Cardiac septum (tissue), 1 donor: Measurements from ENCODE around the gene PDZD4. TPM values are rescaled to one million over a fixed set of nuclear protein-coding genes. Genes with fewer than 3 reads are reported as not detected.

Experiments used
- DNase-seq: peaks from one replicate; pipeline ENCODE4 v3.0.0-alpha.2; 2020; ENCODE audit warnings: low spot score
- intact Hi-C: fragments of 100-400 bp; cut with DNase I; formaldehyde crosslinking; loops from one replicate; pipeline ENCODE4 v1.14.0; 2022
- total RNA-seq: library from RNA; stranded (reverse); fragmentation: NEBNext Ultra II Directional; extraction: Animal tissue kit (Norgen Biotek cat#: 25700); gene quantifications from one replicate; pipeline ENCODE4 v1.2.1, GENCODE V29; 2021
- donor health status: DM: no; HTN: no; CAD: no.

The PDZD4 gene
- total RNA-seq, 1 donor from 2014 or later, result 4.1 TPM

DNA sequence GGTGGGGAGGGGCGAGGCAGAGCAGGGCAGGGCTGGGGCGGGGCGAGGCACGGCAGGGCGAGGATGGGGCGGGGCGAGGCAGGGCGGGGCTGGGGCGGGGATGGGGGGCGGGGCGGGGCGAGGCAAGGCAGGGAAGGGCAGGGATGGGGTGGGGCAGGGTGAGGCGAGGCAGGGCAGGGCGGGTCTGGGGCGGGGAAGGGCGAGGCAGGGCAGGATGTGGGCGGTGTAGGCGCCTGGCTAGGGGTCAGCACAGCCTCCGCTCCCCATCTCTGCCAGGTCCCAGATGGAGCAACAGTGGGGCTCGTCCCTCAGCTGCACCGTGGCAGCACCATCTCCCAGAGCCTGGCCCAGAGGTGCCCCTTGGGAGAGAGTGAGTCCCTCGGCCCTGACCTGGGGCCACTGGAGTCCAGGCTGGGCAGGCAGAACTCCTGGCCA is 53.7 kb downstream of the PDZD4 start:
- no peak for DNase-seq
- intact Hi-C loops, result no loop called here

- DNase-seq, result no peak
Observed at GRCh38 chrX:153776120-153776599, 54.2 kb downstream of the PDZD4 start.

DNA sequence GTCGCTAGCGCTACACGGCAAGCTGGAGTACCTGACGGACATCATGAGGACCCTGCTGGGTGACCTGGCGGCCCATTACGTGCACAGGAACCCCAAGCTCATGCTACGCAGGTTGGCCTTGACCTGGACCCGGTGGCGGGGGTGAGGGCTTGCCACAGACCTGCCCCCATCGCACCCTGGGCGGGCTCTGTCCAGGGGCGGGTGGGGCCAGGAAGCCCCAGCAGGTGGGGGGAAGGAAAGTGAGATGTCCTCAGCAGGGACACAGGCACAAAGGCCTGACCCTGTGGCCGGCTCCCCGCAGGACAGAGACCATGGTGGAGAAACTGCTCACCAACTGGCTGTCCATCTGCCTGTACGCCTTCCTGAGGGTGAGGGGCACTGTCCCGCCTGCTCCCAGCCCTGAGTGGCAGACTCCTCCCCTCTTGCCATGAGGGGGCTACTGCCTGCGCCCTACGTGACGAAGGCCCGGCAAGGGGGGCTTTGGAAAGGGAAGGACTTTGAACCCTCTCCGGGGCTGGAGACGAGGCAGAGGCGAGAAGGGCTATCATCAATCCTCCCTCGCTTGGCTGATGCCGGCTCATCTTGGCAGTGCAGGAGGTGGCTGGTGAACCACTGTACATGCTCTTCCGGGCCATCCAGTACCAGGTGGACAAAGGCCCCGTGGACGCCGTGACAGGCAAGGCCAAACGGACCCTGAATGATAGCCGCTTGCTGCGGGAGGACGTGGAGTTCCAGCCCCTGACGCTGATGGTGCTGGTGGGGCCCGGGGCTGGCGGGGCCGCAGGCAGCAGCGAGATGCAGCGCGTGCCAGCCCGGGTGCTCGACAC is 54.8 kb downstream of the PDZD4 start:
- intact Hi-C loops, result no loop called here

More at GRCh38 chrX:153776120-153776599, 54.2 kb downstream of the PDZD4 start:
- intact Hi-C loops, result no loop called here

DNA sequence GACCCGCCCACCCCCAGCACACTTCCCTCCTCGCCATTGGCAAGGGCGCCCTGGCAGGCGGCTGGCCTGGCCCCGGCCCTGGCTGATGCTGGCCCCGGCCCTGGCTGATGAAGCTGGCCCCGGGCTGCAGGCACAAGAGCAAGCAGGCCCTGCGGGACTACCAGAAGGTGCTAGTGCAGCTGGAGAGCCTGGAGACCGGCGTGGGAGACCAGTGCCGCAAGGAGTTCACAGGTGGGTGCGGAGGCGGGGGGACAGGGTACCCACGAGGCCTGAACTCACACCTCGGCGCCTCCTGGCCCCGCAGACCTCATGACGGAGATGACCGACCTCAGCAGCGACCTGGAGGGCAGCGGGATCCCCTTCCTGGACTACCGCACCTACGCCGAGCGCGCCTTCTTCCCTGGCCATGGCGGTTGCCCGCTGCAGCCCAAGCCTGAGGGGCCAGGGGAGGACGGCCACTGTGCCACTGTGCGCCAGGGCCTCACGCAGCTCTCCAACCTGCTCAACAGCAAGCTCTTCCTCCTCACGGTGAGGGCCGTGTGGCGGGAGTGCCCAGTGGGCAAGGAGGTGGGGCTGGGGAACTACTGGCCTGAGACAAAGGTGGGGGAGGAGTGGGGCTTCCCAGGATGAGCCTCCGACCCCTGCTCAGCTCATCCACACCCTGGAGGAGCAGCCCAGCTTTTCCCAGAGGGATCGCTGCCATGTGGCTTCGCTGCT is 55.6 kb downstream of the PDZD4 start:
- no peak for DNase-seq
- intact Hi-C loops, result no loop called here

More for the DNA sequence above, 54.8 kb downstream of the PDZD4 start:
- DNase-seq, result no peak

DNA sequence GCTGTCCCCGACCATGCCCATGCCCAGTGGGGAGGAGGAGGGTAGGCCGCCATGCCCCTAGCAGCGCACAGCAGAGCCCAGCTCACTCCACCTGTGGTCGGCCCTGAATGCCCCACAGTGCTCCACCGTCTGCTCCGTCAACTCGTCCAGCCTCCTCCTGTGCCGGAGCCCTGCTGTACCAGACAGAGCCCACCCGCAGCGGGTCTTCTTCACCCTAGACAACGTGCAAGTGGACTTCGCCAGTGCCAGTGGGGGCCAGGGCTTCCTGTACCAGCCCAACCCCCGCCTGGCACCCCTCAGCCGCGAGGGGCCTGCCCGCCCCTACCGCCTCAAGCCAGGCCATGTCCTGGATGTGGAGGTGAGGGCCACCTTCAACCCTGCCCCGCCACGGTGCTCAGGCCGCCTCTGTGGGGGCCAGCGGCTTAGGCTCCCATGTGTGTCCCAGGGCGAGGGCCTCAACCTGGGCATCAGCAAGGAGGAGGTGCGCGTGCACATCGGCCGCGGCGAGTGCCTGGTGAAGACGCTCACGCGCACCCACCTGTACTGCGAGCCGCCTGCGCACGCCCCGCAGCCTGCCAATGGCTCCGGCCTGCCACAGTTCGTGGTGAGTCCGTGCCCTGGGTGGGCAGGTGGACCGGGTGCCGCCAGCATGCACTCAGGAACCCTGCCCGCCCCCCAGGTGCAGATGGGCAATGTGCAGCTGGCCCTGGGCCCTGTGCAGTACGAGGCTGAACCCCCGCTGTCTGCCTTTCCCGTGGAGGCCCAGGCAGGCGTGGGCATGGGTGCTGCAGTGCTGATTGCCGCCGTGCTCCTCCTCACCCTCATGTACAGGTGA is 56.4 kb downstream of the PDZD4 start:
- DNase-seq, result no peak
- intact Hi-C loops, result no loop called here

DNA sequence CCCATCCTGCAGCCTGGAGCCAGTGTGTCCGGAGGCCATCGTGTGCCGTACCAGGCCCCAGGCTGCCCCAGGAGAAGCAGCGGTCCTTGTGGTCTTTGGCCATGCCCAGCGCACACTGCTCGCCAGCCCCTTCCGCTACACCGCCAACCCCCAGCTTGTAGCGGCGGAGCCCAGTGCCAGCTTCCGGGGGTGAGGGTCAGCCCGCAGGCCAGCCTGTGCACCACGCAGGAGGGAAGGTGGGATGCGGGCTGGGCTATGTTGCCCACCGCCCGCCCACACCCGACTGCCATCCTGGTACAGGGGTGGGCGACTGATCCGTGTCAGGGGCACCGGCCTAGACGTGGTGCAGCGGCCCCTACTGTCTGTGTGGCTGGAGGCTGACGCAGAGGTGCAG is 57.1 kb downstream of the PDZD4 start:
- intact Hi-C loops, result no loop called here
- DNase-seq, result no peak

DNA sequence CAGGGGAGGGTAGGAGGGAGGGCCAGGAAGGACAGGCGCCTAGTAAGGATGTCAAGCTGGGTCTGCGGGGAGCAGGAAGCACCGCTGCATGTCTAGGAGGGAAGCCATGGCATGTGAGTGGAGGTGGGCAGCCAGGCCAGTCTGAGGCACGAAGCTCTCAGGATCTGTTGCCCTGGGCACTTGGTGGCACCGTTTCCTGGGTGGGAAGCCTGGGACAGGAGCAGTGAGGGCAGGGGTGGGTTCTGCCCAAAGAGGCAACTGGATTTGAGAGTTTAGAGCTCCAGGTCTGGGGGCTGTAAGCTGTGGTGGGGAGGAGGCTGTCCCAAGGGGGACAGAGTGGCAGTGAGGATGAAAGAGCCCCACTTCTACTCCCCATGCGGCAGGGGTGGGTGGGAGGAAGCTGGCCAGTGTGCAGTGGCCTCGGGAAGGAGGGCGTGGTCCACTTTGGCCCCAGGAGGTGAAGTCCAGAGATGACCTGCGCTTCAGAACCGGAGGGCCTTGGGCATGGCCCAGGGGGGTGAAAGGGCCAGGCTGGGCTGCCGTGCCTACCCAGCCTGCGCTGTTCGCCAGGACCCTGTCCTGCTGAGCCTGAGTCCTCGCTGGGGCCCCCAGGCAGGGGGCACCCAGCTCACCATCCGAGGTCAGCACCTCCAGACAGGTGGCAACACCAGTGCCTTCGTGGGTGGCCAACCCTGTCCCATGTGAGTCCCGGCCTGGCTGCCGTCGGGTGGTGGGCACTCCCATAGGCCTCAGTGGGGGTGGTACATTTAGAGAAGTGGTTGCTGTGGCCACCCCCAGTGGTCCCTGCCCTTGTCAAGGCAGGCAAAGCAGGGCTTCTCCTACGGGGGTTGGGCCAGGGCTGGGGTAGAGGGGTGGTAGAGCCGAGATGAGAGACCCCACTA is 57.8 kb downstream of the PDZD4 start:
- DNase-seq, result no peak

DNA sequence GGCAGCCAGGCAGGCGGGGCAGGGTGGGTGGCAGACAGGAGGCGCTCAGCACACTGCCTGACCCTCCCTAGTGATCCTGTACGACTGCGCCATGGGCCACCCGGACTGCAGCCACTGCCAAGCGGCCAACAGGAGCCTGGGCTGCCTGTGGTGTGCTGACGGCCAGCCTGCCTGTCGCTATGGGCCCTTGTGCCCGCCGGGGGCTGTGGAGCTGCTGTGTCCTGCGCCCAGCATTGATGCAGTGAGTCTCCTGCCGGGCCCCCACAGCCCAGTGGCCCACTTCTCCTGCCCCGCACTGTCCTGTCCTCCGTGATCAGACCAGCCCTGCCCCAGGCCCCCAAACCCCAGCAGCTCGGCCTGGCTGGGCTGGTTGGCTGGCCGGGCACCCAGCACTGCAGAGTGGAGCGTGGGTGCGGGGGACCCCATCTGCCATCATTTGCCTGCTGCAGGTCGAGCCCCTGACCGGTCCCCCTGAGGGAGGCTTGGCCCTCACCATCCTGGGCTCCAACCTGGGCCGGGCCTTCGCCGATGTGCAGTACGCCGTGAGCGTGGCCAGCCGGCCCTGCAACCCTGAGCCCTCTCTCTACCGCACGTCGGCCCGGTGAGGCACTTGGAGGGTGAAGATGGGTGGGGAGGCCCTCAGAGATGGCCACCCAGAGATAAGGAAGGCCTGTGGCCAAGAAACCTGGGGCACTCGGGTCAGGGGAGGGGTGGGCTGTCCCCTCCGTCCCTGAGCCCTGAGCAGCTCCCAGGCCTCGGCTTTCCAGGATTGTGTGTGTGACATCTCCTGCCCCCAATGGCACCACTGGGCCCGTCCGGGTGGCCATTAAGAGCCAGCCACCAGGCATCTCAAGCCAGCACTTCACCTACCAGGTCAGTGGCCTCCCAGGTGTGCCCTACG is 58.7 kb downstream of the PDZD4 start:
- no peak for DNase-seq
- intact Hi-C loops, result no loop called here

More for the DNA sequence above, 57.8 kb downstream of the PDZD4 start:
- intact Hi-C loops, result no loop called here

DNA sequence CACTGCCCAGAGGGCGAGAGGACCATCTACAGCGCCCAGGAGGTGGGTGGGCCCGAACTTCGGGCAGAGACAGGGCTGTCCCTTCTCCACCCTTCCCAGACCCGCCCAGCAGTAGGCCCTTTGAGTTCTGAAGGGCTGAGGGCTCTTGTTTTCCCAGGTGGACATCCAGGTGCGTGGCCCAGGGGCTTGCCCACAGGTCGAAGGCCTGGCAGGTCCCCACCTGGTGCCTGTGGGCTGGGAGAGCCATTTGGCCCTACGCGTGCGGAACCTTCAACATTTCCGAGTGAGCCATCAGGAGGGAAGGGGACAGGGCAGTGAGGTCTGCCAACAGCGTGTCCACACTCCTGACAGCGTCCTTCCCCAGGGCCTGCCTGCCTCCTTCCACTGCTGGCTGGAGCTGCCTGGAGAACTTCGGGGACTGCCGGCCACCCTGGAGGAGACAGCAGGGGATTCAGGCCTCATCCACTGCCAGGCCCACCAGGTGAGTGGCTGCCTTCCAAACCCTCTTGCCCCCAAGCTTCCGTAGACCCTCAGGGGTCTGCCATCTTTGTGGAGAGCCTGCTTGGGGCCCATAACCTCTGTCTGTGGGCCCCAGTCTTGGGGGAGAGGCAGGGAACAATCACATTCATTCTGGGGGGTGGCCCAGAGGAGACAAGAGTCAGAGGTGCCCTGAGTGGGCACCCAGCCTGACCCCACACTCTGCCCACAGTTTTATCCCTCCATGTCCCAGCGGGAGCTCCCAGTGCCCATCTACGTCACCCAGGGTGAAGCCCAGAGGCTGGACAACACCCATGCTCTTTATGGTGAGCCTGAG is 59.5 kb downstream of the PDZD4 start:
- DNase-seq, result no peak
- intact Hi-C loops, result no loop called here

DNA sequence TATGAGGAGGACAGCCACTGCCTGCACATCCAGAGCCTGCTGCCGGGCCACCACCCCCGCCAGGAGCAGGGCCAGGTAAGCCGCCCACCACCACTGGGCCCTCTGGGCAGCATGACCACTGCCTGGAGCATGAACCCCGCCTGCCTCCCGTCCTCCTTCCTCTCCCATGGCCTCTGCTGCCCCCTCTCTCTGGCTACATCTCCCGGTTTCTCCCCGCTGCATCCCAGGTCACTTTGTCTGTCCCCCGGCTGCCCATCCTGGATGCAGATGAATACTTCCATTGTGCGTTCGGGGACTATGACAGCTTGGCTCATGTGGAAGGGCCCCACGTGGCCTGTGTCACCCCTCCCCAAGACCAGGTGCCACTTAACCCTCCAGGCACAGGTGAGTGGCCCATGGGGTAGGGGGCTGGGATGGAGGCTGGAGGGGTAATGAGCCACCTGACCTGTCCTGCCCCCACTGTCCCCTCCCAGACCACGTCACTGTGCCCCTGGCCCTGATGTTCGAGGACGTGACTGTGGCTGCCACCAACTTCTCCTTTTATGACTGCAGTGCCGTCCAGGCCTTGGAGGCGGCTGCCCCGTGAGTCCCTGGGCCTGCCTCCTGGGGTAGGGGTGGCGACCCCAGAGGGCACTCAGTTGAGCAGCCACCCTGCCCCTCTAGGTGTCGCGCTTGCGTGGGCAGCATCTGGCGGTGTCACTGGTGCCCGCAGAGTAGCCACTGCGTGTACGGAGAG is 60.3 kb downstream of the PDZD4 start:
- no peak for DNase-seq
- intact Hi-C loops, result no loop called here

- intact Hi-C loops, result no loop called here
- no peak for DNase-seq
Observed at GRCh38 chrX:153769158-153769864, 61.0 kb downstream of the PDZD4 start.

DNA sequence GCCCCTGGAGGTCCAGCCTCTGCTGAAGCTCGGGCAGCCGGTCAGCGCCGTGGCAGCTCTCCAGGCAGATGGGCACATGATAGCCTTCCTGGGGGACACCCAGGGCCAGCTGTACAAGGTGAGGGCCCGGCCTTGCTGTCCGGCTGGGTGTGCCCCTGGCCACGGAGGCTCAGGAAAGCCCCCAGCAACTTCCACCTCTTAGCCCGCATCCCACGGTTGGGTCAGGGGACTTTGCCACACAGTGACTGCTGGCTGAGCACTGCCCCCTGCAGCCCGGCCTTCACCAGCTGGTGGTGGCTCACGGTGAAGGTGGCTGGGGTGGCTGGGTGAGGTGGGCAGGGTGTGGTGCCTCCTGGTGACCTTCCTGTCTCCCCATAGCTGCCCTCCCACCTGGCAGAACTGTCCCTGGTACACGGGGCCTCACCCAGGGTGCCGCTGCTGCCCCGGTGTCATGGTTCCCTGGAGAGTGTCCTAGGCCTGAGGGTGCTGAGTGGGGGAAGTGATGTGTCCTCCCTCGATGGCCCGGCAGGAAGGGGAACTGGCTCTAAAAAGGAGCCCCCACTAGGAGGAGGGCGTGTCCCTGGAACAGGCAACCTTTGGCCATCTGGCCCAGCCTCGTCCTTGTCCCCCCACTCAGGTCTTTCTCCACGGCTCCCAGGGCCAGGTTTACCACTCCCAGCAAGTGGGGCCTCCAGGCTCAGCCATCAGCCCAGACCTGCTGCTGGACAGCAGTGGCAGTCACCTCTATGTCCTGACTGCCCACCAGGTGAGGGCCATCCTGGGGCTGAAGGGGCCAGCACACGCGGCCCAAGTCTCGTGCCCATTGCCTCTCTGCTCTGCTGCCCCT is 61.8 kb downstream of the PDZD4 start:
- intact Hi-C loops, result no loop called here
- DNase-seq, result no peak

DNA sequence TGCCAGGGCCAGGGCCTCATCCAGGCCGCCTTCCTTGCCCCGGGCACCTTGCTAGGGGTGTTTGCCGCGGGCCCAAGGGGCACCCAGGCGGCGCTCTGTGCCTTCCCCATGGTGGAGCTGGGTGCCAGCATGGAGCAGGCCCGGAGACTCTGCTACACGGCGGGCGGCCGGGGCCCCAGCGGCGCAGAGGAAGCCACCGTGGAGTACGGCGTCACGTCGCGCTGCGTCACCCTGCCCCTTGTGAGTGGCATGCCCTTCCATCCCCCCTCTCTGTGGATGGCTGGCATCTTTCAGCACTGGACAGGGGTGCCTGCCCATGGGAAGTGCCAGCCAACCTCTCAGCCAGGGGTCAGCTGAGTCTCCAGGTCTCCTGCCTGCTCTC is 62.7 kb downstream of the PDZD4 start:
- intact Hi-C loops, result no loop called here
- no peak for DNase-seq

GRCh38 chrX:153766871-153767673 is 63.3 kb downstream of the PDZD4 start:
- no peak for DNase-seq
- intact Hi-C loops, result no loop called here
